SK-N-SH treated with all-trans-retinoic acid at 6 μM for 48 hours (cell line): Measurements from ENCODE around the gene FGGY.

Source experiments
- ARNTL ChIP-seq: fragments of 450-650 bp; formaldehyde crosslinking; IDR thresholded peaks from 2 replicates; pipeline ENCODE4 v1.5.0; 2020; ENCODE audit warnings: low read depth, mild to moderate bottlenecking, moderate library complexity, borderline replicate concordance
- BACH2 ChIP-seq: fragments of 250-450 bp; sonication (Bioruptor Pico); IDR thresholded peaks from 2 replicates; pipeline ENCODE4 v1.9.0; 2021; ENCODE audit warnings: mild to moderate bottlenecking, borderline replicate concordance
- OSR1 ChIP-seq: fragments of 250-450 bp; sonication (Bioruptor Pico); IDR thresholded peaks from 2 replicates; pipeline ENCODE4 v1.8.0; 2022; ENCODE audit warnings: moderate library complexity, mild to moderate bottlenecking, inconsistent platforms
- PATZ1 ChIP-seq: fragments of 250-450 bp; sonication (Bioruptor Pico); IDR thresholded peaks from 2 replicates; pipeline ENCODE4 v1.8.0; 2020; ENCODE audit warnings: mild to moderate bottlenecking, moderate library complexity, borderline replicate concordance
- POU6F1 ChIP-seq: fragments of 250-450 bp; sonication (Bioruptor Pico); IDR thresholded peaks from 2 replicates; pipeline ENCODE4 v1.8.0; 2021; ENCODE audit warnings: low read depth, mild to moderate bottlenecking, moderate library complexity, borderline replicate concordance
- RARB ChIP-seq: fragments of 250-450 bp; sonication (Bioruptor Pico); IDR thresholded peaks from 2 replicates; pipeline ENCODE4 v1.8.0; 2021; ENCODE audit warnings: mild to moderate bottlenecking, moderate library complexity
- TCF4 ChIP-seq: fragments of 250-450 bp; sonication (Bioruptor Pico); IDR thresholded peaks from 2 replicates; pipeline ENCODE4 v1.8.0; 2021; ENCODE audit warnings: mild to moderate bottlenecking, moderate library complexity, borderline replicate concordance
- TSHZ2 ChIP-seq: fragments of 250-450 bp; sonication (Bioruptor Pico); IDR thresholded peaks from 2 replicates; pipeline ENCODE4 v1.5.0; 2020; ENCODE audit warnings: mild to moderate bottlenecking, moderate library complexity
- ZFP3 ChIP-seq: fragments of 250-450 bp; sonication (Bioruptor Pico); IDR thresholded peaks from 2 replicates; pipeline ENCODE4 v1.5.0; 2020; ENCODE audit warnings: mild to moderate bottlenecking, moderate library complexity
- ZFP30 ChIP-seq: fragments of 450-650 bp; formaldehyde crosslinking; IDR thresholded peaks from 2 replicates; pipeline ENCODE4 v1.5.0; 2022; ENCODE audit warnings: mild to moderate bottlenecking, moderate library complexity

GRCh38 chr1:59473831-59474230, 176.9 kb downstream of the FGGY start:
- no peak for TF ChIP-seq ARNTL (CRISPR knock-in tag)
- TF ChIP-seq ZFP3 (CRISPR knock-in tag), result no peak
- no peak for TF ChIP-seq RARB (CRISPR knock-in tag)
- no peak for TF ChIP-seq POU6F1 (CRISPR knock-in tag)
- no peak for TF ChIP-seq OSR1
- TF ChIP-seq PATZ1 (CRISPR knock-in tag), result no peak
- no peak for TF ChIP-seq TCF4 (CRISPR knock-in tag)
- no peak for TF ChIP-seq BACH2
- no peak for TF ChIP-seq TSHZ2 (CRISPR knock-in tag)
- TF ChIP-seq ZFP30 (CRISPR knock-in tag), result no peak
